Measurements from ENCODE around the gene MAPK1. TPM values are rescaled to one million over a fixed set of nuclear protein-coding genes. Genes with fewer than 3 reads are reported as not detected.
"Not testable (repeated sequence)": the region's sequence is repeated elsewhere in the genome, so short reads cannot be mapped to it uniquely, and the experiment has no call there.

The MAPK1 gene
- total RNA-seq, 1 experiment from 2014 or later = 122 TPM

DNA sequence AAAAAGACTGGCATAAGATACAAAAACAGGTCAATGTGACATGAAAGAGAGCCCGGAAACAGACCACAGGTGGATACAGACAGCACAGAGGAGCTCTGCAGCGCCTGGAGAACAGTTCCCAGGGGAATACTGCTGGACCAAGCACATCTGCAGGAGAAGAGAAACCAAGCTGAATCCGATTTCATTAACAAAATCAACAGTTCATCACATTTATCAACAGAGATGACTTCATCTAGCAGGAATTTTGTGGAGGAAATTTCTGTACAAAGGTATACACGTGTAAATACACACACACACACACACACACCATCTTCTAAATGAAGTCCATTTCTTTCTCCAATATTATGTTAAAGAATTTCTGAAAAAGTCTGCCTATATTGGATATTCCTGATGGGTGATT is 148.9 kb downstream of the MAPK1 start:
- Histone ChIP-seq H3K4me1 (ENCODE audit: control insufficient read depth, insufficient read depth, low read length) (no peaks in the 10 kb centered on the region), H3K4me3 (ENCODE audit: low read depth in 2 of 2, low read length in 2 of 2) (no peak overlapping the region), H3K27ac (ENCODE audit: low read length) (no peak overlapping the region), H3K9me3 (ENCODE audit: control insufficient read depth, insufficient read depth, low read depth, low read length) (no peaks in the 10 kb centered on the region), H3K27me3 (ENCODE audit: control insufficient read depth, insufficient read depth, low read length) (no peaks in the 10 kb centered on the region), H3K36me3 (ENCODE audit: control insufficient read depth, insufficient read depth, low read length) (no peaks in the 10 kb centered on the region)
- DNase-seq (ENCODE audit: low read depth, low spot score) (no peak), ATAC-seq (no peak)
- CTCF ChIA-PET = interaction anchor here (0.5 to 0.6 kb wide), 3 partner anchors 15 to 161 kb away, joined by 3 to 4 read pairs (median 3); no protein-coding TSS in a partner anchor
- no TSS peak for BruUV-seq (replicated peaks)
- in situ Hi-C loops (cut with HindIII; ENCODE audit: low pct_unique_long_range_greater_than_20kb, low sequenced_read_pairs) (no loop called here), intact Hi-C loops (cut with micrococcal nuclease; ENCODE audit: unreplicated experiment) (no loop called here)
- POLR2A ChIA-PET = no interaction called here
- TF ChIP-seq, protein P1, sequence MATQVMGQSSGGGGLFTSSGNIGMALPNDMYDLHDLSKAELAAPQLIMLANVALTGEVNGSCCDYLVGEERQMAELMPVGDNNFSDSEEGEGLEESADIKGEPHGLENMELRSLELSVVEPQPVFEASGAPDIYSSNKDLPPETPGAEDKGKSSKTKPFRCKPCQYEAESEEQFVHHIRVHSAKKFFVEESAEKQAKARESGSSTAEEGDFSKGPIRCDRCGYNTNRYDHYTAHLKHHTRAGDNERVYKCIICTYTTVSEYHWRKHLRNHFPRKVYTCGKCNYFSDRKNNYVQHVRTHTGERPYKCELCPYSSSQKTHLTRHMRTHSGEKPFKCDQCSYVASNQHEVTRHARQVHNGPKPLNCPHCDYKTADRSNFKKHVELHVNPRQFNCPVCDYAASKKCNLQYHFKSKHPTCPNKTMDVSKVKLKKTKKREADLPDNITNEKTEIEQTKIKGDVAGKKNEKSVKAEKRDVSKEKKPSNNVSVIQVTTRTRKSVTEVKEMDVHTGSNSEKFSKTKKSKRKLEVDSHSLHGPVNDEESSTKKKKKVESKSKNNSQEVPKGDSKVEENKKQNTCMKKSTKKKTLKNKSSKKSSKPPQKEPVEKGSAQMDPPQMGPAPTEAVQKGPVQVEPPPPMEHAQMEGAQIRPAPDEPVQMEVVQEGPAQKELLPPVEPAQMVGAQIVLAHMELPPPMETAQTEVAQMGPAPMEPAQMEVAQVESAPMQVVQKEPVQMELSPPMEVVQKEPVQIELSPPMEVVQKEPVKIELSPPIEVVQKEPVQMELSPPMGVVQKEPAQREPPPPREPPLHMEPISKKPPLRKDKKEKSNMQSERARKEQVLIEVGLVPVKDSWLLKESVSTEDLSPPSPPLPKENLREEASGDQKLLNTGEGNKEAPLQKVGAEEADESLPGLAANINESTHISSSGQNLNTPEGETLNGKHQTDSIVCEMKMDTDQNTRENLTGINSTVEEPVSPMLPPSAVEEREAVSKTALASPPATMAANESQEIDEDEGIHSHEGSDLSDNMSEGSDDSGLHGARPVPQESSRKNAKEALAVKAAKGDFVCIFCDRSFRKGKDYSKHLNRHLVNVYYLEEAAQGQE (IDR thresholded peaks at IDR 0.05; ENCODE audit: insufficient read depth in 1 of 2, low read depth in 2 of 2, low read length in 1 of 2) = no peak
- TF ChIP-seq SIN3A (IDR thresholded peaks at IDR 0.05; ENCODE audit: borderline replicate concordance, insufficient read depth, low read depth, low read length) = no peak
- no peak for TF ChIP-seq TCF7L2 (IDR thresholded peaks at IDR 0.05; ENCODE audit: low read depth, low read length)
- TF ChIP-seq POLR2AphosphoS5 (IDR thresholded peaks at IDR 0.05; ENCODE audit: low read depth, low read length) = no peak
- TF ChIP-seq, protein P2, sequence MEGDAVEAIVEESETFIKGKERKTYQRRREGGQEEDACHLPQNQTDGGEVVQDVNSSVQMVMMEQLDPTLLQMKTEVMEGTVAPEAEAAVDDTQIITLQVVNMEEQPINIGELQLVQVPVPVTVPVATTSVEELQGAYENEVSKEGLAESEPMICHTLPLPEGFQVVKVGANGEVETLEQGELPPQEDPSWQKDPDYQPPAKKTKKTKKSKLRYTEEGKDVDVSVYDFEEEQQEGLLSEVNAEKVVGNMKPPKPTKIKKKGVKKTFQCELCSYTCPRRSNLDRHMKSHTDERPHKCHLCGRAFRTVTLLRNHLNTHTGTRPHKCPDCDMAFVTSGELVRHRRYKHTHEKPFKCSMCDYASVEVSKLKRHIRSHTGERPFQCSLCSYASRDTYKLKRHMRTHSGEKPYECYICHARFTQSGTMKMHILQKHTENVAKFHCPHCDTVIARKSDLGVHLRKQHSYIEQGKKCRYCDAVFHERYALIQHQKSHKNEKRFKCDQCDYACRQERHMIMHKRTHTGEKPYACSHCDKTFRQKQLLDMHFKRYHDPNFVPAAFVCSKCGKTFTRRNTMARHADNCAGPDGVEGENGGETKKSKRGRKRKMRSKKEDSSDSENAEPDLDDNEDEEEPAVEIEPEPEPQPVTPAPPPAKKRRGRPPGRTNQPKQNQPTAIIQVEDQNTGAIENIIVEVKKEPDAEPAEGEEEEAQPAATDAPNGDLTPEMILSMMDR (IDR thresholded peaks at IDR 0.05) = no peak

DNA sequence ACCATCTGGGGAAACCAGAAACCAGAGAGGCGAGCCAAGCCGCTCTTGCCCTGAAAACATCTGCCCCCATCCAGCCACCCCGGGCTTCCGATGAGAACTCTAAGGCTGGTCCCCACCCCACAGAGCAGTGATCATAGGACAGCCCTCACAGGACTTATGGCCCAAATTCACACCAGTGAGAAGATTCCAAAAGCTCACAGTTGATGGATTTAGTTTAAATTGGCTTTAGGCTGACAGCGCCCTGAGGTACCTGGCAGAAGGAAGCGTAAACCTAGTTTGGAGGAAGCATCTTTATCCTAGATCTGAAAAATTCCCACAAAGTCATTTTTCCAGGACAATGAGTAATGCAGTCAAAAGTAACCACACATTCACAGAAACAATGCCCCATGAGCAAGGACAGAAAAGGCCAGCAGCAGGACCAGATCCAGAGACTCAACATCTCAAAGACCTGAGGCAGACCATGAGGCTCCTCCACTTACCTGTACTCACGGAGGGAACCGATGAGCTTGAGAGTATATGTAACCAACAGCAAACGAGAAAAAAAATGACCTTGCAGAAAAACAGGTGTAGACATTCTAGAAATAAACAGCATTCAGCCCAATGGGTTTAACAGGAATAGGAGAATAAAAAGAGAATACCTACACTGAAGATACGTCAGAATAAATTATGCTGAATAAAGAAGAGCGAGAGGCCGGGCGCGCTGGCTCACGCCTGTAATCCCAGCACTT is 150.9 kb downstream of the MAPK1 start:
- intact Hi-C loops (cut with micrococcal nuclease; ENCODE audit: unreplicated experiment); BruUV-seq (replicated peaks); CTCF ChIA-PET; H3K4me3 ChIP-seq (ENCODE audit: low read depth in 2 of 2, low read length in 2 of 2); H3K9me3 ChIP-seq (ENCODE audit: control insufficient read depth, insufficient read depth, low read depth, low read length); H3K27me3 ChIP-seq (ENCODE audit: control insufficient read depth, insufficient read depth, low read length); H3K4me1 ChIP-seq (ENCODE audit: control insufficient read depth, insufficient read depth, low read length); DNase-seq (ENCODE audit: low read depth, low spot score); in situ Hi-C loops (cut with HindIII; ENCODE audit: low pct_unique_long_range_greater_than_20kb, low sequenced_read_pairs); POLR2A ChIA-PET; H3K36me3 ChIP-seq (ENCODE audit: control insufficient read depth, insufficient read depth, low read length); H3K27ac ChIP-seq (ENCODE audit: low read length); ATAC-seq: not testable (repeated sequence)

DNA sequence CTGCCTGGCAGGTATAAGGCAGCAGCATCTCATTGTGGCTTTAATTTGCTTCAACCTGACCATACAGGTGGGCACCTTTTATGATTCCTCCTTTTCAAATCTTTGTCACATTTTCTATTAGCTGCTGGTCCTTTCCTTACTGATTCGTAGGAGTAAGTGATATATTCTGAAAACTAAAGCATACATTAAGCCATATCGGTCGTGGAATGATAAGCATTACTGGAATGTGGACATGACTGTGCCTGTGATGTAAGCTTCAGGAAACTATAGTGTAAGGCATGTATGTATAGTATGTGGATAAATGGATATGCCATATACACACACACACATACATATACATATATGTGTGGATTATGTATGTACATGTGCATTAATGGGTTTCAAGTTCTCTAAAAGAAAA is 152.7 kb downstream of the MAPK1 start:
- BruUV-seq (replicated peaks) = no TSS peak
- intact Hi-C loops (cut with micrococcal nuclease; ENCODE audit: unreplicated experiment) (loop anchor here (5.0 kb wide), 1 partner anchor 223 kb away; no protein-coding TSS in a partner anchor), in situ Hi-C loops (cut with HindIII; ENCODE audit: low pct_unique_long_range_greater_than_20kb, low sequenced_read_pairs) (no loop called here)
- Histone ChIP-seq H3K4me3 (ENCODE audit: low read depth in 2 of 2, low read length in 2 of 2) (no peak overlapping the region), H3K4me1 (ENCODE audit: control insufficient read depth, insufficient read depth, low read length) (no peaks in the 10 kb centered on the region), H3K36me3 (ENCODE audit: control insufficient read depth, insufficient read depth, low read length) (no peaks in the 10 kb centered on the region), H3K27me3 (ENCODE audit: control insufficient read depth, insufficient read depth, low read length) (no peaks in the 10 kb centered on the region), H3K9me3 (ENCODE audit: control insufficient read depth, insufficient read depth, low read depth, low read length) (no peaks in the 10 kb centered on the region), H3K27ac (ENCODE audit: low read length) (no peak overlapping the region)
- POLR2A ChIA-PET = no interaction called here
- no peak for TF ChIP-seq SIN3A (IDR thresholded peaks at IDR 0.05; ENCODE audit: borderline replicate concordance, insufficient read depth, low read depth, low read length)
- TF ChIP-seq, protein P1 (IDR thresholded peaks at IDR 0.05; ENCODE audit: insufficient read depth in 1 of 2, low read depth in 2 of 2, low read length in 1 of 2) = no peak
- TF ChIP-seq, protein P2 (IDR thresholded peaks at IDR 0.05) = no peak
- no peak for TF ChIP-seq POLR2AphosphoS5 (IDR thresholded peaks at IDR 0.05; ENCODE audit: low read depth, low read length)
- no peak for TF ChIP-seq TCF7L2 (IDR thresholded peaks at IDR 0.05; ENCODE audit: low read depth, low read length)
- DNase-seq (ENCODE audit: low read depth, low spot score) (no peak), ATAC-seq (no peak)
- CTCF ChIA-PET = no interaction called here
